Fibroblast of peridontal ligament (primary cell): ENCODE measurements around the gene IL13RA1.
"Not testable (repeated sequence)": the region's sequence is repeated elsewhere in the genome, so short reads cannot be mapped to it uniquely, and the experiment has no call there.

Experiments
- DNase-seq: peaks from one replicate; pipeline ENCODE4 v3.0.0-alpha.2; 2010; ENCODE audit errors: extremely low read depth

The IL13RA1 gene

DNA sequence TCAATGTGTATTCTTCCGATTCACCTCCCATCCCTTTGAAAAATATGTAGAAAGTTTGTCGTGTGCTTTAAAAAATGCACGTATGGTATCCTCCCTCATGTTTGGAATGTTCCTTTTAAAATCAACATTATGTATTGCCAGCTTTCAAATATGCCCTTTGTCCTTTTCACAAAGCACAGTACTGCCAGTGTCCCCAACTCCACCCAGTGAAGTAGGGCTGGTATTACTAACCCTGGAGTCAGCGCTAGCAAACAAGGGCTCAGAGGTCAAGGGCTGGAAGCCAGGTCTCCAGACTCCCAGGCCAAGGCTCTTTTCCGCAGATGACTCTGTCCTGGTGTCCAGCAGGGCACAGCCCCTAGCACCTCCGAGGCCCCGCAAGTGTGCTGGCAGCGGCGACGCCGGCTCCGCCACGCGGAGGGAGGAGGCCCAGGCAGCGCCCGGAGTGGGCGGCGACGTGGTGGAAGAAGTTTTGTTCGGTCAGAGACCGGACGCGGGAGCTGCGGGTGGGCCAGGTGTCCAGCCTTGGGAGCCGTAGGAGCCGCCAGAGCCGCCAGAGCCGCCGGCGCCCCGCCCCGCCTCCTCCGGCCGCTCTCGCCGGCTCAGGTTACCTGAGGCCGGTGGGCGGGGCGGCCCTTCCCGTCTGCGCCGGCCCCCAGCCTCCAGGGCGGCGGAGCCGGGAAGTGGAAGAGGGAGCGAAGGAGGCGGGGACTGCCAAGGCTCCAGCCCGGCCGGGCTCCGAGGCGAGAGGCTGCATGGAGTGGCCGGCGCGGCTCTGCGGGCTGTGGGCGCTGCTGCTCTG lies at the start of gene IL13RA1:
TSS of gene IL13RA1 (plus strand) at position 720 of the 799 bp plus-strand sequence. CDS start at position 753, 33 bp downstream.
- peak; percentile 64 for DNase-seq

DNA sequence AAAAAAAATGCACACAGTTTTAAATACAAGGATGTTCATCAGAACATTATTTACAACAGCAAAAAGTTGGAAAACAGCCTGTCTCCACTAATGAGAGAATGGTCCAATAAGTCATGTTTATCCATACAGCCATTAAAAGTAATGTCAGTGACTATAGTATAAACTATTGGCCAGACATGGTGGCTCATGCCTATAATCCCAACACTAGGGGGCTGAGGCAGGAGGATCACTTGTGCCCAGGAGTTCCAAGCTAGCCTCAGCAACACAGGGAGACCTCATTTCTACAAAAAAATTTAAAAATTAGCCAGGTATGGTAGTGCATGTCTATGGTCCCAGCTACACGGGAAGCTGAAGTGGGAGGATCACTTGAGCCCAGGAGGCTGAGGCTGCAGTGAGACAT lies 48.1 kb upstream of the IL13RA1 start:
- no peak for DNase-seq

DNA sequence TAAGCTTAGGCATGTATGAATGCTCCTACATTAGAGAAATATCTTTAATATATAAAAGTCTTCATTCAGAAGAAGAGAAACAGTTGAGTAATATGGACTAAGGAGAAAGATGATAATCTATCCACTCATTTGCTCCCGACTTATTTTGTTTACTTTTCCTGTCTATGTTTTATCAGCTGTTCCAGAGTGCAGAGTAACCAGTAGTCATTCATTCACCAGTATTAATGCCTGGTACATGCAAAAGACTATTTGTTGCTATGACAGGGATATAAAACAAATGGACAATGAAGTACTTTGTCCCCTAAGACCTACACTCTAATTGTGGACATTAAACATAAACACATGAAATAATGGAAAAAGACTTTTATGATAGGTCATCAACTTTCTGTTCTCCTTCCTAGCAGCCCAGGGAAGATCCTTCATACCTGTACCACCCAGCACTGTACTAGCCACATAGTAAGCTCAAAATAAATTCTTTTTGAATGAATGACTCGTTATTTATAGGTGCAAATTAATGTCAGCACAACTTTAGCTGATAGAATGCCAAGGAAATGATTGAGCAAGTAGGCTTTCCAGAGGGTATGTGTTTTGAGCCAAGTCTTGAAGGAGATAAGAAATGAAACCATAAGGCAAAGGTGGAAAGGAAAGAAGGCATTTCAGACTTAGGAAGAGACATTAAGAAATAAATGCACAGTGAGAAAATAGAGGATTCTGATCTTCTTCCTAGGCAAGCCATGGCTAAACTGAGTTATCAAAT lies 45.0 kb upstream of the IL13RA1 start:
- DNase-seq = no peak

DNA sequence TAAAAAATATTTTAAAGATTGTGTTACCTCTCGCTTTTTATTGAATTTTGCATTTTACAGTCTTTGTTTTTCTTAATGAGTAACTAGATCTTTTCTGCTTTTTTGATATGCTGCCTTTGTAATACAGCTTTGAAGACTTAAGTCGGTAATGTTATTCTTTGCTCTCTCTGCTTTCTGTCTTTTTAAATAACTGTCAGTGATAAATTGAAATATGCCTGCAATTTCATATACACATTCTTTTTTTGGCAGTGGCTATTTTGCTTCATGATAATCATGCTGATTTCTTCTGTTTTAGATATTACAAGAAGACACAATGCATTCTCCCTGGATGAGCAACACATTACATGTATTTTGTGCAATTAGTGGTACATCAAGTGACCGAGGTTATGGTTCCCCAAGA lies 42.0 kb upstream of the IL13RA1 start:
- DNase-seq = no peak

DNA sequence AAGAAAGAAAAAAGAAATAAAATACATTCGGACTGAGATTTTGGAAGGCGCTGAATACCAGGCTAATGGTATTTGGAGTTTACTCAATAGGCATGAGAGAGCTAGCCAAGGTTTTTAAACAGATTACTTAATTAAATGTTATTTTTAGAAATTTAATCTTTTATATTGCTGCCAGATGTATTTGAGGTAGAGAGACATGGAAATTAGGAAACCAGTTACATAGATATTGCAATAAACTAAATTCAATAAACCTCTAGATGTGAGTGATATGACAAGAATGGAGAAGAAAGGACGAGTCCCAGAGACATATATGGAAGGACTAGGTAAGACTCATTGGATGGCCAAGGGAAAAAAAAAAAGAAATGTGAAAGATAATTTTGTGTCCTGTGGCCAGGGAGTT lies 38.5 kb upstream of the IL13RA1 start:
- DNase-seq = no peak

DNA sequence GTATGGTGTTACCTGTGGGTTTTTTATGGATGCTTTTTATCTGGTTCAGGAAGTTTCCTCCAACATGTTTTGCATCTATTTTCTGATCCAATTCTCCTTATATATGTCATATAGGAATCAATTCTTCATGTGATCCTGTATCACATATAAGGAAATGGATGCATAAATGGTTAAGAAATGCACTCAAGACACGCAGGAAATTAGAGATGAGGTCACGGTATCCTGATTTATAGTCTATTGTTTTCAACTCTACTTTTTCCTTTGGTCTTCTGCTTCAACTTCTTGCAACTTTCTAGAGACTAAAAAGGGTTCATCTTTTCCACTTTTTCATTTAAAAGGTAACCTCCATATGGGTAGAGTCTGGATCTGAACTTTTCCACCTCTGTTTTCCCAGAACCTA lies 33.6 kb upstream of the IL13RA1 start:
- no peak for DNase-seq

DNA sequence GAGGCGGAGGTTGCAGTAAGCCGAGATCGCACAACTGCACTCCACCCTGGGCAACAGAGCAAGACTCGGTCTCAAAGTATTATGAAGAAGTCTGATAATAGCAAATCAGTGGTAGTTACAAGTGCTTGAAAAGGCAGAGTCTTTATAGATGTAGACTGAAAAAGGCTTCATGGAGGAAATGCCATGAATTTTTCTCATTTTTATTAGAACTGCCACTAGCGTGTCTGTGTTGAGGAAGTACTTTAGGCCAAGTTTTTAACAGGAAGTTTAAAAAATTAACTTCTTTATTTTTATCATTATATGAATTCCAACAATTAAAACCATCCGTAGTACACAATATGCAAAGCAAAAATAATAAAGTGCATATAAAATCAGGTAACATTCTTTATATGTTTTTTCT lies 32.8 kb upstream of the IL13RA1 start:
- no peak for DNase-seq

DNA sequence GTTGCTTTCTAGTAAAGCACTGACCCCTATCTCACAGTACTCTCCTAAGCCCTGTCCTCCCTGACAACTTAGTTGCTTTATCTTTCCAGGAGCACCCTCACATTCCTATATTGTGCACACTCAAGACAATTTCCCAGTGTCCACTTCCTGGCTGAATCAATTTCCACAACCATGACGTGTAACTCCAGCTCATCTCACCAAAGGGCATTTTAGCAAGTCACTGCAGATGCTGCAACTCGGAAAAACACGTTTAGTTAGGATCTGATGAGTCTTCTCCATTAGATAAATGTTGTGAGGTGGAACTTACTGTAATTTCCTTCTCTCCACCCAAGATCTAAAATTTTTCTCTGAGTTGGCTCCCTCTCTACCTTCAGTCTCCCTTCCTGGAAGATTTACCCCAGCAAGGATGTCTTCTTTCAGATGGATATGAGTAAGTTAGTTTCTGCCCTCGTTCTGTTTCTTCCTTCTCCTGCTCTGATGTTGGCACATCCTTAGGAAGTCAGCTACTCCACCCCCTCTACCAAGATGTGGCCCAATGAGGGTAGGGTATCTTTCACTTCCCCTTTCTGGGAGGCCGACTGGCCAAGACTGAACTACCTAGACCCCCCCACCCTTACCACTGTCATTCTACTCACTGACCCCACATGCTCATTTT lies 28.8 kb upstream of the IL13RA1 start:
- DNase-seq = no peak

DNA sequence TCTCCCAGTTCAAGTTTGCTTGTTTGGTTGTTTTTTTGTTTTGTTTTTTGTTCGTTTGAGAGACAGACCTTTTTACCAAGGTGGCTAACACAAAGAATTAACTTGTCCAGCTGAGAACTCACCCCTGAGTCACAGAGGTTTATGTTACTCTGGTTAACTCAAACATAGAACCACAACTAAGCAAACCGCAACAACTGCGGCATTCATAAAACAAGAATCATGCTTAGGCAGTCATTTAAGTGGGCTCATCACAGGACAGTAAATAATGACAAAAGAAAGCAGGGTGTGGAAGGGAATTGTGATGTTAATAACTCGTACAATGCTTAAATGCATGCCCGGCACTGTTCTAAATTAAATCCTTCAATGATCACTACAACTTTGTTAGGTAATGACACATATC lies 24.7 kb upstream of the IL13RA1 start:
- no peak for DNase-seq

DNA sequence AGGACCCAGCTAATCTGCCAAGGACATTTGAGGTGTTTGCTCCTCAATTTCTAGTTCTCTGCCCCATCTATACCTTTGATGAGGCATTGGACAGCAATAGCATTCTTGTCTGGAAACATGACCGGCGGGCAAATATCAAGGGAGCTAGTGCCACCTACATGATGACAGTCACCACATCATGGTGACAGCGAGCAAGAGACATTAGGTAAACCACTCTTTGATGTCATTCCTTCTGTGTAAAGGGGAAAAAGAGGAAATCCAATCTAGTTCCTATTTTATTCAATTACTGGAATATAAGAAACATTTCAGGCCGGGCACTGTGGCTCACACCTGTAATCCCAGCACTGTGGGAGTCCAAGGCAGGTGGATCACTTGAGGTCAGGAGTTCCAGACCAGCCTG lies 20.7 kb upstream of the IL13RA1 start:
- DNase-seq = no peak

DNA sequence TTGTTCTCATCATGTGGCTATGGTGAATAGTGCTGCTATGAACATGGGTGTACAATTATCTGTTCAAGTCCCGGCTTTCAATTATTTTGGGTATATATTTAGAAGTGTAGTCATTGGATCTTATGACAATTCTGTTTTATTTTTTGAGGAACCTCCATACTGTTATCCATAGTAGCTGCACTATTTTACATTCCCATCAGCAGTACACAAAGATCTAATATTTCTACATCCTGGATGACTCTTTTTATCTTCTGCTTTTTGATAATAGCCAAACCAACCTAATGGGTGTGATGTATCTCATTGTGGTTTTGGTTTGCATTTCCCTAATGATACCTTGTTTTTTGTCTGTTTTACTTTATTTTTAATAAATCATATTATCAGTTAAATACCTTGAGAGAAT lies 12.9 kb upstream of the IL13RA1 start:
- no peak for DNase-seq

DNA sequence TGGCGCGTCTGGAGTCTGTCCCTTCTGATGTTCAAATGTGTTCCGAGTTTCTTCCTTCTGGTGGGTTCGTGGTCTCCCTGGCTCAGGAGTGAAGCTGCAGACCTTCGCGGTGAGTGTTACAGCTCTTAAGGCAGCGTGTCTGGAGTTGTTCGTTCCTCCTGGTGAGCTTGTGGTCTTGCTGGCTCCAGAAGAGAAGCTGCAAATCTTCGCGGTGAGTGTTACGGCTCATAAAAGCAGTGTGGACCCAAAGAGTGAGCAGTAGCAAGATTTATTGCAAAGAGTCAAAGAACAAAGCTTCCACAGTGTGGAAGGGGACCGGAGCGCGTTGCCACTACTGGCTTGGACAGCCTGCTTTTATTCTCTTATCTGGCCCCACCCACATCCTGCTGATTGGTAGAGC lies 11.5 kb upstream of the IL13RA1 start:
- DNase-seq = not testable (repeated sequence)

DNA sequence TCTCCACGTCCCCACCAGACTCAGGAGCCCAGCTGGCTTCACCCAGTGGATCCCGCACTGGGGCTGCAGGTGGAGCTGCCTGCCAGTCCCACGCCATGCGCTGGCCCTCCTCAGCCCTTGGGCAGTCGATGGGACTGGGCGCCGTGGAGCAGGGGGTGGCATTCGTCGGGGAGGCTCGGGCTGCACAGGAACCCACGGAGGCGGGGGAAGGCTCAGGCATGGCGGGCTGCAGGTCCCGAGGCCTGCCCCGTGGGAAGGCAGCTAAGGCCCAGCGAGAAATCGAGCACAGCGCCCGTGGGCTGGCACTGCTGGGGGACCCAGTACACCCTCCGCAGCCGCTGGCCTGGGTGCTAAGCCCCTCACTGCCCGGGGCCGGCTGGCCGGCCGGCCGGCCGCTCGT lies 10.6 kb upstream of the IL13RA1 start:
- not testable (repeated sequence) for DNase-seq

DNA sequence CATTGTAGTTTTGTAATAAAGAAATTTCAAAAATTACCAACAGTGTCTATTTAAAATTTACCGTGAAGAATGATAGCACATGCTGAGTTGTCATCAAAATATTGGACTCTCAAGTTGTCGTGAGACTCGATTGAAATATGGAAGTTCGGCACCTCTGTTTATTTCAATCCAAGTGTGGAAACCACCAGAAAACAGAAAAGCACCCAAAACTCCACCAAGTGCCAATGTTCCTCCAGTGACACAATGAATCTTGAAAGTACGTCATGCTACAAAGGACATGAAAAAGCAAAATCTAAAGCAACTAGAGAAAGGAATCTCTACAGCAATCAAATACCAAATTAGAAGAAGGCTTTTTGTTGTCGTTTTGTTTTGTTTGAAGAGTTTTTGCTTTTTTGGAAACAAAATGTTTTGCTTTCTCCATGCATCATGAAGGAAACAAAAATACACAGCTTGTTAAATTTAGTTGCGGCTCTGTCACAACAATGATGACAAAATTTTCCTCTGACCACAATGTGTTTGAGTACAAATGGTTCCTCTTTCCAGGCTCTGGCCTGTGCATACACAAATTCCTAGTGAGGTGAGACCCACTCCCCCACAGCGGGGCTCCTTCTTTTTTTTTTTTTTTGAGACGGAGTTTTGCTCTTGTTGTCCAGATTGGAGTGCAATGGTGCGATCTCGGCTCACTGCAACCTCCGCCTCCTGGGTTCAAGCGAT lies 9.6 kb upstream of the IL13RA1 start:
- DNase-seq = no peak

DNA sequence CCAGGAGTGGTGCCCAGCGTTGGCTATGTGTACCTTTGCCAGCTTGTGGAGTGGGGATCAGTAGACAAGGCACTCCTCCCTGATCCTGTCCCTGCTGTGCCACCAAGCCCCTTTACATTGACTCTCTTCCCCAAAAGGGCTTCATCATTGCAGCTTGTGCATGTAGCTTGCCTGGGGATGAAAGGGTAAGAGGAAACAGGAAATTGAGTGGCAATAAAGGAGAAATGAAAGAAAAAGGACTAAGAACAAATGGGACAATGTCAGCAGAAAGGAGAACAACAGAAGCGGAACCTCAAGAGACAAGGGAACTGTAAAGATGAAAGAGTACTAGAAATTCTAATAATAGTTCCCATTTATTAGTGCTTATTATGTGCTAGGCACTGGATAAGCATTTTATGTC lies 8.7 kb upstream of the IL13RA1 start:
- no peak for DNase-seq

DNA sequence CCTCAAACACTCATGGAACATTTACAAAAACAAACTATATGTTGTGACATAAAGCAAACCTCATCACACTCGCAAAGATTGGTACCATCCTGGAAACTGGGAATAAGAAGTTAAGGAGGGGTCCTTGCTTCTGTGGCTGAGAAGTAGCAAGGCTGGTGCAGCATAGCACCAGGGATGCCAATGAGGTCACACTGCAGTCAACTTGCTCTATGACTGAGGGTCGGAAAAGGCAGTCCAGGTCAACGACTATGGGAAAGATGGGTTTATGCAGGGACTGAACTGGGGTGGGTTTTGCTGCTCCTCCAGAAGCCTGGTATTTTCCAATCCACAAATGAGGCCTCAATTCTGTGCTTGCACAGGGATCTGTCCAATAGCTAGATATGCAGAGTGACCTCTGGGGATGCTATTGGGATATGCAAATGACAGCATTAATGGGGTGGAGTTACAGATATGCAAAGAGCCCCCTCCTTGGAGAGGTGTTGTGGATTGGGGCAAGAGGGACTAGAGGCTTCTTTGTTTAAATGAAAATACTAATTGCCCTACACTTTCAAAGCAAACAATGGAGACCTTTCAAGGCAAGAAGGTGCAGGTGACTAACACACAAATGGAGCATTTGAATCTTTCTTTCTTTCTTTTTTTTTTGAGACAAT lies 7.2 kb upstream of the IL13RA1 start:
- no peak for DNase-seq

DNA sequence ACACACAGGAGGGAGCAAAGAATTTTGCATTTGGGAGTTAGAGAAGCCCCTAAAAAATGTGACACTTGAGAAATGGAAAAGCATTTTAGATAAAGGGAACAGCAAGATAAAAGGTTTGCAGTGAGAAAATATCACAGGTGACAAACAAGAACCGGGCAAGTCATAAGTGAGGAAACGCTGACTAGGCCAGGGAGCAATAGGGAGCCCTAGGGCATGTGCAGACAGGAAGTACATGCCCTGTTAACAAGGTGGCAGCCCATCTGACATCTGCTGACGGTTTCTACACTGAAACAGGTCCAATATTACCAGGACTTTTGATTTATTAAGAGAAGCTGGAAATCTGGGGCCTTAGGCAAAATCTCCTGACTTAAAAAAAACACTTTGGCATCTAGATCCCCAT lies 4.0 kb upstream of the IL13RA1 start:
- no peak for DNase-seq

DNA sequence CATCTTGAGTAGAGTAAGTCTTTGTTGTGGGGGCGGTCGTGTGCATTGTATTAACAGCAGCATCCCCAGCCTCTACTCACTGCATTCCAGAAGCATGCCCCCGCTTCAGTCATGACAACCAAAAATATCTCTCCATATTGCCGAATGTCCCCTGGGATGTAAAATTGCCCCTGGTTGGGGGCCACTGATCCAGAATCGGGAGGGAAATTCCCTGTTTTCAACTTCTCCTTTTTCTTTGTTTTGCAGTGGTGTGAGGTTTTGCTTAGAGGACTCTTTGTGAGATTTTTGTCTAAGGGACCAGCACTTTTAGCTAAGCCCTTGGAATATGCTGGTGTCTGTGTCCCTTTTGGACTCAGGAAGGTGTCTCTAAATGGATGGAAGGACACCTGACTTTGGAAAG lies 3.0 kb upstream of the IL13RA1 start:
- no peak for DNase-seq

DNA sequence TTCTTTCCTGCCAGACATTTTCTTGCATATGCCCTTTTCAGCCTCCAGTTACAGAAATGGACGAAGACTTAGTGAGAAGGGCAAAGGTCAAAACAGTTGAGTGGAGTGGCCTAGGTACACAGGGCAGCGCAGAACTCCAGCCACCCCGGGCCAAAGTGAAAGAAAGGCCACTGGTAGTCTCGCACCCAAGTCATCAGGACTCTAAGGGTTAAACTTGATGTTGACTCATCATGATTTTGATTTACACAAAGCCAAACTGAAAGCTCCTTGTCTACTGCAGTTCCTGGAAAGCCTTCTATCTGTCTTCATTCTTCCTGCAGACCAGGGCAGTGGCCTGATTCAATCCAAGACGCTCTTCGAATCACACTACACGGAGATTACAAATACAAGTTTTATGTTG lies 2.6 kb upstream of the IL13RA1 start:
- peak; percentile 50 for DNase-seq

DNA sequence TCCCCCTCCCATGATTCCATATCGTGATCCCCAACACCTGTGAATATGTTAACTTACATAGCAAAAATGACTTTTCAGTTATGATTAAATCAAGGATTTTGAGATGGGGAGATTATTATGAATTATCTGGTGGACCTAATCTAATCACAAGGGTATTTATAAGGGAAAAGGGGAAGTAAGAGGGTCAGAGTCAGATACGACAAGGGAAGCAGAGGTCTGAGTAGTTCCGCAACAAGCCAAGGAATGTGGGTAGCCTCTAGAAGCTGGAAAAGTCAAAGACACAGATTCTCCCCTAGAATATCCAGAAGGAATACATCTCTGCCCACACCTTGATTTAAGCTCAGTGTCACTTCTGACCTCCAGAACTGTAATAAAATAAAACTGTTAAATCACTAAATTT lies 1.0 kb upstream of the IL13RA1 start:
- DNase-seq = no peak

DNA sequence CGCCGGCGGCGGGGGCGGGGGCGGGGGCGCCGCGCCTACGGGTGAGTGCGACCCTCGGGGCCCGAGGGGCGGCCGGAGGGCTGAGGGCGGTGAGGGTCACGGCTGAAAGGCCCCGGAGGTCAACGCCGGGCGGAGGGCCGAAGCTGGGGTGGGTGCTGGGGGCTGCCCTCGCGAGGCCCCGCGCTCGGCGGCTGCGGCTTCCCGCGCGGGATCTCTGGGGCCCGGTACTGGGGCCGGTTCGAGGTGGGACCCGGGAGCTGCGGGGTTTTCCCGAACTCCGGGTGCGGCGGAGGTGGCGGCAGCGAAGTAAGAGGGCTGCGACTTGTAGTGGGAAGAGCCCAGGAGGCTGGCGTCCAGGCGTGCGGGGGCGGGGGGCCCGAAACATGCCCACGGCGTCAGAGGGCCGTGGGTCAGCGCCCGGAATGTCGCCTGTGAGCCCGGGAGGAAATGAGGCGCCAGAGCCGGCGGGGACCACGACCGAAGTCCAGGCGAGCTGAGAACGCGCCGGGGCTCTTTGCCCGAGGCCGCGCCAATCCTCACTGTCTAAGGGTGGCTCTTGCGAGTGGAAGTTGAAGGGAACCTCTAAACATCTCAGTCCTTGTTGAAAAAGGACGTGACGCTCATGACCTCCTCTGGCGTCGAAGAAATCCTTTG lies 407 bp downstream of the IL13RA1 start:
- no peak for DNase-seq
